ENCODE results near the gene KLHL30. TPM values are rescaled to one million over a fixed set of nuclear protein-coding genes. Genes with fewer than 3 reads are reported as not detected.
A peak's percentile ranks its signal among the peaks of the same experiment; 100 is the strongest.
"Not testable (repeated sequence)": the region's sequence is repeated elsewhere in the genome, so short reads cannot be mapped to it uniquely, and the experiment has no call there.

Gene KLHL30
- total RNA-seq, 2 donors from 2014 or later, result 0.18 to 0.28 TPM

GRCh38 chr2:238101891-238102841 lies 36.3 kb upstream of the KLHL30 start:
- DNase-seq (no peak), ATAC-seq (no peak)
- intact Hi-C loops (cut with DNase I, micrococcal nuclease), result no loop called here

GRCh38 chr2:238102865-238103264 lies 35.6 kb upstream of the KLHL30 start:
- intact Hi-C loops (cut with DNase I, micrococcal nuclease), result no loop called here
- DNase-seq, result no peak
- ATAC-seq, result no peak

GRCh38 chr2:238103465-238104225 lies 34.8 kb upstream of the KLHL30 start:
- intact Hi-C loops (cut with DNase I, micrococcal nuclease), result no loop called here
- ATAC-seq (no peak), DNase-seq (no peak)

- DNase-seq, result no peak
- ATAC-seq, result no peak
- intact Hi-C loops (cut with DNase I, micrococcal nuclease), result no loop called here
Measured at GRCh38 chr2:238104226-238104690, 34.2 kb upstream of the KLHL30 start.

- DNase-seq (no peak), ATAC-seq (no peak)
- intact Hi-C loops (cut with DNase I, micrococcal nuclease), result no loop called here
Measured at GRCh38 chr2:238104691-238105371, 33.6 kb upstream of the KLHL30 start.

GRCh38 chr2:238105506-238106338 lies 32.7 kb upstream of the KLHL30 start:
- ATAC-seq (no peak), DNase-seq (no peak)
- intact Hi-C loops (cut with DNase I, micrococcal nuclease), result no loop called here

- intact Hi-C loops (cut with DNase I, micrococcal nuclease), result no loop called here
- ATAC-seq (no peak), DNase-seq (no peak)
Measured at GRCh38 chr2:238106339-238106697, 32.1 kb upstream of the KLHL30 start.

GRCh38 chr2:238106698-238107524 lies 31.6 kb upstream of the KLHL30 start:
- ATAC-seq (peak; percentile 67), DNase-seq (peak in 1 of 2 donors; percentile 70)
- intact Hi-C loops (cut with DNase I, micrococcal nuclease), result no loop called here

GRCh38 chr2:238107525-238108422 lies 30.7 kb upstream of the KLHL30 start:
- DNase-seq (peak; percentile 68 to 72), ATAC-seq (peak; percentile 95)
- intact Hi-C loops (cut with DNase I, micrococcal nuclease), result no loop called here

- intact Hi-C loops (cut with DNase I, micrococcal nuclease), result no loop called here
- DNase-seq, result peak in 1 of 2 donors; percentile 50
- ATAC-seq, result no peak
Measured at GRCh38 chr2:238108423-238109183, 29.9 kb upstream of the KLHL30 start.

GRCh38 chr2:238113611-238114010 lies 24.9 kb upstream of the KLHL30 start:
- ATAC-seq (no peak), DNase-seq (no peak)
- intact Hi-C loops (cut with DNase I, micrococcal nuclease), result no loop called here

GRCh38 chr2:238114331-238114841 lies 24.1 kb upstream of the KLHL30 start:
- intact Hi-C loops (cut with DNase I, micrococcal nuclease), result no loop called here
- ATAC-seq (no peak), DNase-seq (no peak)

- intact Hi-C loops (cut with DNase I, micrococcal nuclease), result no loop called here
- ATAC-seq (no peak), DNase-seq (no peak)
Measured at GRCh38 chr2:238114851-238115660, 23.4 kb upstream of the KLHL30 start.

- ATAC-seq; intact Hi-C loops (cut with DNase I, micrococcal nuclease); DNase-seq: not testable (repeated sequence)
Measured at GRCh38 chr2:238115709-238116108, 22.8 kb upstream of the KLHL30 start.
